Measurements from ENCODE around the gene APBB1IP. TPM values are rescaled to one million over a fixed set of nuclear protein-coding genes. Genes with fewer than 3 reads are reported as not detected.

Gene APBB1IP
- total and polyA plus RNA-seq, 2 donors (not counting 3 experiments of a cell fraction or from before 2014, with no cell fraction given), result not detected

DNA sequence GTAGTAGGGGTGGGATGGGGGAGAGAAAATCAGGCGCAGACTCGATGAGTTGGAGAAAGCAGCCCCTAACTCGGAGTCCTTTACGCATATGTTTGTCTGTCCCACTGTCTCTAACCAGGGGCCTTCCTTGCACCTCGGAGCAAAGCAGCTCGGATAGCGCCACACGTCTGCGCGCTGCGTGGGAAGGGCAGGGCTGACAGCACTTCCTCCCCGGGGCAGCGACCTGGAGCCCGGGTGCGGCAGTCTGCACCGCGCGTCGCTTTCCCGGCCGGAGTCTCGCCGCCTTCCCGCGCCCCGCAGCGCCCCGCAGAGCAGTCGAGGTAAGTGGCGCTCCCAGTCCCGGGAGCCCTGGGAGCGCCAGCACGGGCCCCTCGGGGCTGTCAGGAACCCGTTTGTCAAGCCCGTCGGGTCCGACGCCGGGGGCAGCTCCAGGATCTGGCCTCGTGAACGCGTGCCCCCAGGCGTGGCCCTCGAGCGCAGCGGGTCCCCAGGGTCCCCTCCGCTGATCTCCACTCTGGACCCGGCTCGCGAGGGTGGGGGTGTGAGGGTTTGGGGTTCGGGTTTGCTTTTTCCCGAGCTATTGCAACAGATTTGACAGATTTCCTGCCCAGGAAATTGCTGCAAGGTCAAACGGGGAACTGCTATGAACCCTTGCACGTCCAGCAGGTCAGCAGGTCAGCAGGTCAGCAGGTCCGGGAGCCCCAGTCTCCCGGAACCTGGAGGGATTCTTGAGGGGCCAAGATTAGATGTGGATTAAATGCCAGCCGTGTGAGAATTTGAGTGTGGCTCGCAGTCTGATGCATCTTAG lies 597 bp downstream of the APBB1IP start:
- H3K9me1 ChIP-seq (replicated peaks; ENCODE audit: control insufficient read depth, extremely low read depth, insufficient read depth, low read length), result no peaks in the 10 kb centered on the region
- H3K9ac ChIP-seq (replicated peaks; ENCODE audit: extremely low read depth, insufficient read depth, low read length), result no peak overlapping the region
- H3K36me3 ChIP-seq (ENCODE audit: control insufficient read depth in 2 of 2, extremely low read depth in 1 of 2, insufficient read depth in 2 of 2, low read length in 2 of 2), result no peaks in the 10 kb centered on the region
- DNase-seq (ENCODE audit: low read depth, low spot score), result no peak
- H3K27me3 ChIP-seq (ENCODE audit: control insufficient read depth in 2 of 2, insufficient read depth in 2 of 2, low read length in 2 of 2), result no peaks in the 10 kb centered on the region
- TF ChIP-seq, protein P1, sequence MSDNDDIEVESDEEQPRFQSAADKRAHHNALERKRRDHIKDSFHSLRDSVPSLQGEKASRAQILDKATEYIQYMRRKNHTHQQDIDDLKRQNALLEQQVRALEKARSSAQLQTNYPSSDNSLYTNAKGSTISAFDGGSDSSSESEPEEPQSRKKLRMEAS (IDR thresholded peaks at IDR 0.05; ENCODE audit: insufficient read depth, insufficient read length), result no peak
- TF ChIP-seq GATA2 (IDR thresholded peaks at IDR 0.05; ENCODE audit: insufficient read depth, insufficient read length, low read depth, low read length) (no peak), CTCF (IDR thresholded peaks at IDR 0.05; ENCODE audit: extremely low read depth in 1 of 2, insufficient read depth in 1 of 2, low read depth in 1 of 2, low read length in 2 of 2) (no peak), EZH2 (IDR thresholded peaks at IDR 0.05; ENCODE audit: borderline replicate concordance, low read depth, low read length, severe bottlenecking) (no peak), MYC (IDR thresholded peaks at IDR 0.05; ENCODE audit: low read depth, low read length) (no peak)
- H2AFZ ChIP-seq (ENCODE audit: low read depth, low read length), result no peak overlapping the region
- no peak overlapping the region for H3K27ac ChIP-seq (ENCODE audit: insufficient read depth, low read depth, low read length)
- ChIA-PET CTCF (no interaction called here), POLR2A (no interaction called here)
- H3K4me3 ChIP-seq (replicated peaks in 1 of 3; ENCODE audit: insufficient read depth in 1 of 3, low read depth in 1 of 3, low read length in 3 of 3), result no peak overlapping the region
- no peak for FAIRE-seq
- peaks cover 2% of the 10 kb centered on the region for H3K9me3 ChIP-seq (replicated peaks; ENCODE audit: control insufficient read depth, insufficient read depth, low read length)
- no peaks in the 10 kb centered on the region for H3K79me2 ChIP-seq (ENCODE audit: control insufficient read depth, insufficient read depth, low read length)
- H3K4me1 ChIP-seq (ENCODE audit: control insufficient read depth, extremely low read depth, insufficient read depth, low read length), result no peaks in the 10 kb centered on the region
- H3K4me2 ChIP-seq (ENCODE audit: insufficient read depth, low read length), result no peak overlapping the region
- BruUV-seq (replicated peaks), result no TSS peak
- dilution Hi-C loops (cut with MboI; ENCODE audit: extremely low pct_ligation_motif_present, low sequenced_read_pairs), result no loop called here
- intact Hi-C loops (cut with micrococcal nuclease), result no loop called here
- H4K20me1 ChIP-seq (replicated peaks; ENCODE audit: control insufficient read depth, extremely low read depth, insufficient read depth, low read length), result no peaks in the 10 kb centered on the region
